ENCODE results near the gene CTSL. TPM values are rescaled to one million over a fixed set of nuclear protein-coding genes. Genes with fewer than 3 reads are reported as not detected.

The CTSL gene
- total RNA-seq, 1 experiment from 2014 or later: 39.7 TPM

DNA sequence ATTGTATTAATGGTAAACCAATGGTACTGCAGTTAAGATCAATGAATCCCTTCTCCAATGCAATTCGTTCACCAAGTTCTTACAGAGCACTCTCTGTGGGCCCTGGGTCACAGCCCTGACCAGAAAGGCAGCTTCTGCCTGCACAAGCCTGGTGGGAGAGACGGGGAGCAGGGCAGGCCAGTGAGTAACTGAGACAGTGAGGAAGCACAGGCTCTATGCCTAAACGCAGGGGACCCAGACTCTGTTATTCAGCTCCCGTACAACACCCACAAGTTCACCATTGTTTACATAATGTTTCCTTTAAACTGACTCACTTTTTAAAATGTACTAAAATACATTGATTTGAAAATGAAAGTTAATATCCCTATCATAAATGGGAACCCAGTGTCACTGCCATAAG lies 40.5 kb upstream of the CTSL start:
- Mint-ChIP-seq H3K9me3 (no peaks in the 10 kb centered on the region), H3K36me3 (peaks cover 69% of the 10 kb centered on the region), H3K27ac (peak overlapping the region; percentile 75), H3K4me3 (no peak overlapping the region), H3K4me1 (peaks cover 11% of the 10 kb centered on the region), H3K27me3 (ENCODE audit: low read depth) (no peaks in the 10 kb centered on the region)
- TF ChIP-seq GABPB1 (CRISPR knock-in tag; IDR thresholded peaks at IDR 0.05): no peak
- TF ChIP-seq ZNF219 (CRISPR knock-in tag; IDR thresholded peaks at IDR 0.05; ENCODE audit: borderline replicate concordance): no peak
- TF ChIP-seq, protein P1, sequence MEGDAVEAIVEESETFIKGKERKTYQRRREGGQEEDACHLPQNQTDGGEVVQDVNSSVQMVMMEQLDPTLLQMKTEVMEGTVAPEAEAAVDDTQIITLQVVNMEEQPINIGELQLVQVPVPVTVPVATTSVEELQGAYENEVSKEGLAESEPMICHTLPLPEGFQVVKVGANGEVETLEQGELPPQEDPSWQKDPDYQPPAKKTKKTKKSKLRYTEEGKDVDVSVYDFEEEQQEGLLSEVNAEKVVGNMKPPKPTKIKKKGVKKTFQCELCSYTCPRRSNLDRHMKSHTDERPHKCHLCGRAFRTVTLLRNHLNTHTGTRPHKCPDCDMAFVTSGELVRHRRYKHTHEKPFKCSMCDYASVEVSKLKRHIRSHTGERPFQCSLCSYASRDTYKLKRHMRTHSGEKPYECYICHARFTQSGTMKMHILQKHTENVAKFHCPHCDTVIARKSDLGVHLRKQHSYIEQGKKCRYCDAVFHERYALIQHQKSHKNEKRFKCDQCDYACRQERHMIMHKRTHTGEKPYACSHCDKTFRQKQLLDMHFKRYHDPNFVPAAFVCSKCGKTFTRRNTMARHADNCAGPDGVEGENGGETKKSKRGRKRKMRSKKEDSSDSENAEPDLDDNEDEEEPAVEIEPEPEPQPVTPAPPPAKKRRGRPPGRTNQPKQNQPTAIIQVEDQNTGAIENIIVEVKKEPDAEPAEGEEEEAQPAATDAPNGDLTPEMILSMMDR (IDR thresholded peaks at IDR 0.05): no peak
- TF ChIP-seq, protein P2, sequence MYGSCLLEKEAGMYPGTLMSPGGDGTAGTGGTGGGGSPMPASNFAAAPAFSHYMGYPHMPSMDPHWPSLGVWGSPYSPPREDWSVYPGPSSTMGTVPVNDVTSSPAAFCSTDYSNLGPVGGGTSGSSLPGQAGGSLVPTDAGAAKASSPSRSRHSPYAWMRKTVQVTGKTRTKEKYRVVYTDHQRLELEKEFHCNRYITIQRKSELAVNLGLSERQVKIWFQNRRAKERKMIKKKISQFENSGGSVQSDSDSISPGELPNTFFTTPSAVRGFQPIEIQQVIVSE (CRISPR knock-in tag; IDR thresholded peaks at IDR 0.05; ENCODE audit: borderline replicate concordance): no peak
- TF ChIP-seq NFATC4 (CRISPR knock-in tag; IDR thresholded peaks at IDR 0.05): no peak
- TF ChIP-seq GTF2I (CRISPR knock-in tag; conservative IDR thresholded peaks at IDR 0.05): no peak
- TF ChIP-seq CBFB (CRISPR knock-in tag; IDR thresholded peaks at IDR 0.05; ENCODE audit: low read depth): no peak
- TF ChIP-seq, protein P3, sequence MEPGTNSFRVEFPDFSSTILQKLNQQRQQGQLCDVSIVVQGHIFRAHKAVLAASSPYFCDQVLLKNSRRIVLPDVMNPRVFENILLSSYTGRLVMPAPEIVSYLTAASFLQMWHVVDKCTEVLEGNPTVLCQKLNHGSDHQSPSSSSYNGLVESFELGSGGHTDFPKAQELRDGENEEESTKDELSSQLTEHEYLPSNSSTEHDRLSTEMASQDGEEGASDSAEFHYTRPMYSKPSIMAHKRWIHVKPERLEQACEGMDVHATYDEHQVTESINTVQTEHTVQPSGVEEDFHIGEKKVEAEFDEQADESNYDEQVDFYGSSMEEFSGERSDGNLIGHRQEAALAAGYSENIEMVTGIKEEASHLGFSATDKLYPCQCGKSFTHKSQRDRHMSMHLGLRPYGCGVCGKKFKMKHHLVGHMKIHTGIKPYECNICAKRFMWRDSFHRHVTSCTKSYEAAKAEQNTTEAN (CRISPR knock-in tag; IDR thresholded peaks at IDR 0.05): no peak
- POLR2A ChIA-PET: no interaction called here
- CTCF ChIA-PET: interaction anchor here (0.9 to 3.1 kb wide), 4 partner anchors 9 to 127 kb away, joined by 3 to 22 read pairs (median 11); partner anchors contain the start of gene CTSL
- ATAC-seq: no peak
- no peak for DNase-seq (ENCODE audit: low spot score)

DNA sequence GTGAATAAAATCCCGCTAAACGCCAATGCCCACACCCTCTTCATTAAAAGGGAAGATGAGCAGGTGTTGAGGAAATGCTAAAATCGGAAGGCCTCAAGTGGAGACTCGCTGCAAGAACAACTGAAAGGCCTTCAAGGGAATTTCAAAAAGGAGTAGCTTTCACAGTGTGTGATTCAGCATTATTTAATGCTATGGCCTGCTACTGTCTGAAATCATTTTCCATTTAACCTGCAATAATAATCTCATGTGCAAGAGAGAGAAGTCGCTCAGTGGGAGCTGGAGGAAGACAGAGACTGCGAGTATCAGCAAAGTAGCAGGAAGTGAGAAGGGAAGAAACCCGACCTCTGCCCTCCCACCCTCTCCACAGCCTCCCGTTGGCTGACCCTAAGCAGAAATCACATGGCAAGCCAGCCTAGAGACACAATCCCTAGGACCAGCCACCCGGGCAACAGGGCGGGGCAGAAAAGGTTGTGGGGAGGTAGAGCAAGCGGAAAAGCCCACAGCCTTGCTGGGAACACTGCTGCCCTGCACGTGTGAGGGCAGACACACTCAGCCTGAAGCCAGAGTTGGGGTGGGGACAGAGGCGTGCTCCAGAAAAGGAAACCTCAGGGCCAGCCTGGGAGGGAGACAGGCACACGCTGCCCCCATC lies 39.9 kb upstream of the CTSL start:
- ChIA-PET CTCF (interaction anchor here (0.6 to 3.1 kb wide), 4 partner anchors 40 to 397 kb away, joined by 3 to 22 read pairs (median 10); partner anchors contain the start of gene CTSL), POLR2A (interaction anchor here (0.6 kb wide), 1 partner anchor 721 kb away, joined by 3 read pairs; no protein-coding TSS in a partner anchor)
- peaks cover 70% of the 10 kb centered on the region for H3K36me3 Mint-ChIP-seq
- peaks cover 11% of the 10 kb centered on the region for H3K4me1 Mint-ChIP-seq
- no peak overlapping the region for H3K4me3 Mint-ChIP-seq
- H3K9me3 Mint-ChIP-seq: no peaks in the 10 kb centered on the region
- DNase-seq (ENCODE audit: low spot score): no peak
- ATAC-seq: peak; percentile 40
- no peaks in the 10 kb centered on the region for H3K27me3 Mint-ChIP-seq (ENCODE audit: low read depth)
- TF ChIP-seq, protein P2 (CRISPR knock-in tag; IDR thresholded peaks at IDR 0.05; ENCODE audit: borderline replicate concordance): no peak
- TF ChIP-seq, protein P4, sequence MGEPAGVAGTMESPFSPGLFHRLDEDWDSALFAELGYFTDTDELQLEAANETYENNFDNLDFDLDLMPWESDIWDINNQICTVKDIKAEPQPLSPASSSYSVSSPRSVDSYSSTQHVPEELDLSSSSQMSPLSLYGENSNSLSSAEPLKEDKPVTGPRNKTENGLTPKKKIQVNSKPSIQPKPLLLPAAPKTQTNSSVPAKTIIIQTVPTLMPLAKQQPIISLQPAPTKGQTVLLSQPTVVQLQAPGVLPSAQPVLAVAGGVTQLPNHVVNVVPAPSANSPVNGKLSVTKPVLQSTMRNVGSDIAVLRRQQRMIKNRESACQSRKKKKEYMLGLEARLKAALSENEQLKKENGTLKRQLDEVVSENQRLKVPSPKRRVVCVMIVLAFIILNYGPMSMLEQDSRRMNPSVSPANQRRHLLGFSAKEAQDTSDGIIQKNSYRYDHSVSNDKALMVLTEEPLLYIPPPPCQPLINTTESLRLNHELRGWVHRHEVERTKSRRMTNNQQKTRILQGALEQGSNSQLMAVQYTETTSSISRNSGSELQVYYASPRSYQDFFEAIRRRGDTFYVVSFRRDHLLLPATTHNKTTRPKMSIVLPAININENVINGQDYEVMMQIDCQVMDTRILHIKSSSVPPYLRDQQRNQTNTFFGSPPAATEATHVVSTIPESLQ (CRISPR knock-in tag; IDR thresholded peaks at IDR 0.05): no peak
- TF ChIP-seq TEAD1 (CRISPR knock-in tag; IDR thresholded peaks at IDR 0.05): no peak
- no peak for TF ChIP-seq ZNF396 (CRISPR knock-in tag; IDR thresholded peaks at IDR 0.05; ENCODE audit: borderline replicate concordance)
- no peak for TF ChIP-seq CREB1 (CRISPR knock-in tag; IDR thresholded peaks at IDR 0.05)
- TF ChIP-seq, protein P5, sequence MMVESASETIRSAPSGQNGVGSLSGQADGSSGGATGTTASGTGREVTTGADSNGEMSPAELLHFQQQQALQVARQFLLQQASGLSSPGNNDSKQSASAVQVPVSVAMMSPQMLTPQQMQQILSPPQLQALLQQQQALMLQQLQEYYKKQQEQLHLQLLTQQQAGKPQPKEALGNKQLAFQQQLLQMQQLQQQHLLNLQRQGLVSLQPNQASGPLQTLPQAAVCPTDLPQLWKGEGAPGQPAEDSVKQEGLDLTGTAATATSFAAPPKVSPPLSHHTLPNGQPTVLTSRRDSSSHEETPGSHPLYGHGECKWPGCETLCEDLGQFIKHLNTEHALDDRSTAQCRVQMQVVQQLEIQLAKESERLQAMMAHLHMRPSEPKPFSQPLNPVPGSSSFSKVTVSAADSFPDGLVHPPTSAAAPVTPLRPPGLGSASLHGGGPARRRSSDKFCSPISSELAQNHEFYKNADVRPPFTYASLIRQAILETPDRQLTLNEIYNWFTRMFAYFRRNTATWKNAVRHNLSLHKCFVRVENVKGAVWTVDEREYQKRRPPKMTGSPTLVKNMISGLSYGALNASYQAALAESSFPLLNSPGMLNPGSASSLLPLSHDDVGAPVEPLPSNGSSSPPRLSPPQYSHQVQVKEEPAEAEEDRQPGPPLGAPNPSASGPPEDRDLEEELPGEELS (CRISPR knock-in tag; IDR thresholded peaks at IDR 0.05): no peak
- no peak for TF ChIP-seq ZNF219 (CRISPR knock-in tag; IDR thresholded peaks at IDR 0.05; ENCODE audit: borderline replicate concordance)
- peak overlapping the region; percentile 60; the same call in 1 of the 2 replicates for H3K27ac Mint-ChIP-seq

All from WTC11 (cell line).